DMS79 treated with DMSO at 0.1 percent for 48 hours (cell line): ENCODE measurements around the gene KLHL22.

ENCODE experiments used
- DNase-seq: peaks from one replicate; lab custom pipeline; 2025; lab: John Stamatoyannopoulos, UW

The KLHL22 gene

DNA sequence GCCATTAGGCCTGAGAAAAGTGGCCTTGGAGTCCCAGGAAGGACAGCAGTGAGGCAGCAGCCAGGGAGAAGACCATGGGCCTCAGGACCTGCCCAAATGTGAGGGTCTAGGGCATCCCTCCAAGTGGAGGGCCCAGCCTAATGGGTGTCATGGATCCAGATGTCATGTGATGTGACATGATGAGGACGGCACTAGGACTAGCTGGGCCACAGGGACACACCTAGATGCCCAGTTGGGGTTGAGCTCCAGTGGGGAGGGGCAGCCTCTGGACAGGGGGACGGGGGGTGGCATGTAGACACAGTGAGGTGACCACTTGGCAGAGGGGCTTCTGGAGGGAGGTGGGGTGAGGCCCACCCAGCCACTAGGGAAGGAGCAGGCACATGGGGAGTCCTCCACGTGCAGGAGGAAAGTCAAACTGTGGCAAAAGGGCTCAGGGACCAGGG, 63.3 kb downstream of the KLHL22 start:
- no peak for DNase-seq

DNA sequence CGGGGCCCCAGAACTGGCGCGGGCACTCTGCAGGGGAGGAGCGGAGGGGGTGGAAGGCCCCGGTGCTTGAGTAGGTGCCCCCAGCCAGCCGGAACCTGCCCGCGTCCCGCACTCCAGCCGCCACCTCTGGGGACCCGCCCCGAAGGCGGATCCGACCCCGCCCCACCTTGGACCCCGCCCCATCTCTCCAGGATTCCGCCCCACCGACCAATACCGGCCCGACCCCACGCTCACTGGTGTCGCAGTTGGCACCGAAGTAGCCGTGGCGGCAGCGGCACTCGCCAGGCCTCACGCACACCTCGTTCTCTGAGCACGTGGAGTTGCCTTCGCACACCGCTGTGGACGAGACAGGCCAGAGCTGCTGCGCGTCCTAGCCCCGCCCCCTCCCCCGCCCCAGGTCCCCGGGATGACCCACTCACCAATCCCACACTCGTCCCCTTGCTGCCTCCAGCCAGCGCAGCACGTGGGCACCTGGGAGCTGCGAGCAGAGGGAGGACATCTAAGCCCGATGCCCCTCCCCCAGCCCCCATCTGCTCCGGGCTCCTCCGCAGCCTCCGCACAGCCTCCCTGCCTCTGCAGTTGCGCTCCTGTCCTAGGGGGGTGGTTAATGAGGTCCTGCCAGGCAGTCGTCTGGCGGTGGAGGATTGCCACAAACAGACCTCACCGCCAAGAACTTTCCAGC, 63.9 kb downstream of the KLHL22 start:
- no peak for DNase-seq

DNA sequence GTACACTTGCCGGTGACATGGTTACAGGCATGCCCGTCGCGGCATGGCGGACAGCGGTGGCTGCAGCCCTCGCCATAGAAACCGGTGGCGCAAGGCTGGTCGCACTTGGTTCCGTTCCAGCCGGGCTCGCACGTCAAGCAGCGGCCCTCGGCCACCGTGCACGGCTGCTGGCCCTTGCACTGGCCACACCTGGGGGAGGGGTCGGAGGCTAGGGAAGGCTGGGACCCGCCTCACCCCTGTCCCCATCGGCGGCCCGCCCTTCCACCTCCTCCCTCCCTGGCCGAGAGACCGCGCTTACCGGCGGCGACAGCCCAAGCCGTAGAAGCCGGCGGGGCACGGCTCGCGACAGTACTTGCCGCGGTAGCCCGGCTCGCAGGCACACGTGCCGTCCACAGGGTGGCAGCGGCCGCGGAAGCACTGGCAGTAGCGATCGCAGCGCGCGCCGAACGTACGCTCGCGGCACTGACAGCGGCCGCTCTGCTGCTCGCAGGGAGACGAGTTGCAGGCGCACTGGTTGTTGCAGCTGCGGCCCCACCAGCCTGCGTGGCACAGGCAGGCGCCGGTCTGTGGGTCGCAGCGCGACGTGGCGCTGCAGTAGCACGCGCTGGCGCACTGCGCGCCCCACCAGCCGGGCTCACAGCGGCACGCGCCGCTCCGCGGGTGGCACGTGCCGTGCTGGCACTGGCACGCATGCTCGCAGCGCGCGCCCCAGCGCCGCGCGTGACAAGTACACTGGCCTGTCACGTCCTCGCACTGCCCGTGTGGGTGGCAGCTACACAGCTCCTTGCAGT, 64.7 kb downstream of the KLHL22 start:
- peak; percentile 3 for DNase-seq

DNA sequence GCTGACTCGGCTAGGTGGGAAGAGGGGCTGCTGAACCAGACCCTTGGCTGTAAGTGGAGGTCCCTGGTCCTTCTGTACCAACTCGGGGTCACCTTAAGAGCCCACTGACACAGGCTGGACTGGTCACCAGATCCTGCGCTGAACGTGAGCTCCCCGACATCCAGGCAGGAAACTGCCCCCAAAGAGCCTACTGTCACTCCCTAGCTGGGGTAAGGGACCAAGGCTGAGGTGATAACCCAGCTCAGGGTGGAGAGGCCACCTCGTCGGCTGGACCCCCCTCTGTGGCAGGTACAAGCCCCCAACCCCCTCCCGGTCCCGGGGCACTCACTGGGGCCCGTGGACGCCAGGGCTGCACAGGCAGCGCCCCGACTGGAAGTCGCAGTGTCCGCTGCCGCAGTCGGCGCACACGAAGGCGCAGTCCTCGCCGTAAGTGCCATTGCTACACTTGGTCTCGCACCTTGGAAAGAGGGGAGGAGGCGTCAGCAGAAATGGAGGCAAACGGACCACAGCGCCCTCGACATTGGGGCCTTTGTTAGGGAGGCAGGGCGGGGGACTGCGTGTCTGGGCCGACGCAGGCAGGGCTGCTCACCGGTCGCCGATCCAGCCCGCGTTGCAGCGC, 65.4 kb downstream of the KLHL22 start:
- no peak for DNase-seq

DNA sequence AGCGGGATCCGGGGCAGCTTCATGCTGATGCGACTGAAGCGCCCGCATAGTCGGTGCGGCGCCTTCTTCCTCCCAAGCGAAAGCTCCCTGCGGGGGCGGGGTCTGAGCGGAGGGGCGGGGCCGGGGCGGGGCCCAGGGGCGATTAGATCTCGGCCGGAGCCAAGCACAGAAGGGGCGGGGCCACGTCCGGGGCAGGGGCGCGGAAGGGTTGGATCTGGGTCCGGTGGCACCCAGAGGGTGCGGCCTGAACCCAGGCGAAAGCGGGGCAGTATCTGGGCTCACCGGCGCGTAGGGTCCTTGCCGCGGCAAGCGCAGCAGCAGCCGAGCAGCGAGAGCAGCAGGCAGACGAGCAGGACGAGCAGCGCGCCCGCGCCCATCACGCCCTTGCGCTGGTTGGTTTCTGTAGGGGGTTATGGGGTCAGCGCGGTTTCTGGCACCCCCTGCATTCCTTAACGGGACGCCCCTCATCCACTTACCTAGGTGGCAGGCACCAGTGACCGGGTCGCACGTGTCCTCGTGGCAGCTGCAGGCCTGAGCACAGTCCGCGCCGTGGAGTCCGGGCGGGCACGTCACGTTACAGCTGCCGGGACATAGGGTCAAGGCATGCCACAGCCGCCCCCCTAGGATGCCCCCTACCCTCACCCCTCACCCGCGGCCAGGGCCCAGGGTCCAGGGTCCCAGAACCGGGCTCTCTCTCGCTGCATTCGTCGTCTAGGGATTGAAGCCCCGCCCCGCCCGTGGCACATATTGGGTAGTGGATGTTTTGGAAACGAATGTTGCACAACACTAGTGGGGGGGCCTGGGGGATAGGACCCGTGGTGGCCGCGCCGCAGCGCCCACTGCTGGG, 66.1 kb downstream of the KLHL22 start:
- DNase-seq: no peak

DNA sequence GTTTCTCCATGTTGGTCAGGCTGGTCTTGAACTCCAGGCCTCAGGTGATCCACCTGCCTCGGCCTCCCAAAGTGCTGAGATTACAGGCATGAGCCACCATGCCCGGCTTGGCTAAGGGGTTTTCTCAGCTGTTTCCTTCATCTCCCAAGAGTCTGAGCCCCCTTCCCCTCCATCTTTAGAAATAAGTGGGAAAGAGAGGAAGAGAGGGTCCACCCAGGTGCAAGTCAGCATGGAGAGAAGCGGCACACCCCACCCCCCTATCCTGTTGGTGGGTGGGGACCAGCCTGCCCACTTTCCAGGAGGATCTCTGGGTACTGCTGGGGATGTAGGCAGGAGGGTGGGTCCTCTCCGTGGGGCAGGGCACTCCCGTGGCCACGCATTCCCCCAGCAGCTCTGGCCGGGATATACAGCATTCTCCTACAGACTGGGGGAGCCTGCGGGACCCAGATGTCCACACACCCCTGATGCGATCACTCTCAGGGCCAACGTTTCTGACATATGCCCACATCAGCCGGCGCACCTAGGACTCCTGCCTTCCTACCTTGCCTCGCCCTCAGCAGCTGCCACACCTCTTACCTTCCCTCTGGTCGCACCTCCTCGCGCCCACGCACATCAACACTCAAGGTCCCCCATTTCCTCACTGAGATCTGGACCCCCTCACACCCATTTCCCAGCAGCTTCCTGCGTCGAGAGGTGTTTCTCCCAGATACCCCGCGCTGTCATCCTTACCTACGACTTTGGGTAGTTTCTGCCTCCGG, 66.9 kb downstream of the KLHL22 start:
- no peak for DNase-seq

DNA sequence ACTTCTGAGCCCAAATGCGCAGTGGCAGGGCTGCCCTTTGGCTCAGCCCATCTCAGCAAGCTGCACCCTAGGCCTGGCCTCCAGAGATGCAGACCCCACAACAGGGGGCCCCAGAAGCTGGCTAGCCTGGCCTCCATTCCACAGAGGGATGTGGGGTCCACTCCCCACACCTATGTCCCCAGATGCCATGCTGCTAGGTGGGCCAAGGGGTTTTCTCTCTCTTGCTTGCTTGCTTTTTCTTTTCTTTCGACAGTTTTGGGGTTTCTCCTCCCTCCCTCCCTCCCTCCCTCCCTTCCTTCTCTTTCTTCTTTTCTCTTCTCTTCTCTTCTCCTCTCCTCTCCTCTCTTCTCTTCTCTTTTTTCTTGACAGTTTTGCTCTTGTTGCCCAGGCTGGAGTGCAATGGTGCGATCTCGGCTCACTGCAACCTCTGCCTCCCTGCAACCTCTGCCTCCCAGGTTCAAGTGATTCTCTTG, 67.6 kb downstream of the KLHL22 start:
- no peak for DNase-seq

DNA sequence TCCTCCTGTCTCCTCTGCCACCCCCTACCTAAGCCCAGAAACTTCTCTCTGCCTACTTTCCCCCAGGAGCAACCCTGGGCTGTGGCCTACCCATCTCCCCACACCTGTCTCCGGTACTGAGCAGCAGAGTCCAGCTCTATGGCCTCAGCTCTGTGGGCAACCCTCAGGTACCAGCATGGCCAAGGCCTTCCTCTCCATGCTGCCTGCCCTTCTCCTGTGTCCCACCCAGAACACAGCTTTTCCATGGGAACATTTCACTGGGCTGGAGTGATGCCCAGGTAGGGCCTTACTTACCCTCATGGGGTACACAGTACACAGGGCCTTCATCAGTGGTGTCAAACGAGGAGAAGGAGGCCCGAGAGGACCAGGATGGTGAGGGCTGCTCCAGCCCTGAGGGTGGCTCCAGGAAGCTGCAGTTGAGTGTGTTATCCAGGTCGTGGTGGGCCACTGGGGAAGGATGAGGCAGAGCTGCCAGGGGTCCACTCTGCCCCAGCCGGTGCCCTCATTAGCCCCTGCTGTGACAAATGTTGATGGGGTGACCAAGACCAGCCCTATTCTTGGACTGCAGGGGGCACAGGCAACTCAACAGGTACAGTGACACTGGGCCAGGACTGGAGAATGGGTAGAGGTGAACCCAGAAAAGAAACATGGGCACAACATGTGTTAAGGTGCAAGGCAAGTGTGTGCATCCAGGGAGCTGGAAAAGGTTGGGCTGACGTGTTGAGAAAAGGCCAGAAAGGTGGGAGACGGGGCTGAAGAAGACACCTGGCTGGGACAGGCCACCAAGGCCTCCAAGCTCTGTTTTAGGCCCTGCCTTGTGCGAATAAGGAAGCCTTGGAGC, 68.3 kb downstream of the KLHL22 start:
- no peak for DNase-seq

DNA sequence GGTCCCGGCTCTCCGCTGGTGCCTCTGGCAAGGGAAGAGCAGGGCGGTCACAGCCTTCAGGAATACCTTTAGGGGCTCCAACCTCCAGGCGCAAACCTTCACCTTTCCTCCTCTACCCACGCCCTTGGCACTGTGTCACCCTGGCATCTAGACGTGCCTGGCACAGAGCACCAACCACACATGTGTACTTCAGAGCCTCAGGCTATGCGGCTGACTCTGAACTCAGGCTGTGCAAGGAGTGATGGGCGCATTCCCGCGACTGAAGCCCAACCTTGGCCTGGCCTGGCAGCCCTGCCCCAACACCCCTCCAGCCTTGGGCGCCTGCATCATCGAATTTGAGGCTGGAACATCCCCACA, 69.4 kb downstream of the KLHL22 start:
- no peak for DNase-seq

DNA sequence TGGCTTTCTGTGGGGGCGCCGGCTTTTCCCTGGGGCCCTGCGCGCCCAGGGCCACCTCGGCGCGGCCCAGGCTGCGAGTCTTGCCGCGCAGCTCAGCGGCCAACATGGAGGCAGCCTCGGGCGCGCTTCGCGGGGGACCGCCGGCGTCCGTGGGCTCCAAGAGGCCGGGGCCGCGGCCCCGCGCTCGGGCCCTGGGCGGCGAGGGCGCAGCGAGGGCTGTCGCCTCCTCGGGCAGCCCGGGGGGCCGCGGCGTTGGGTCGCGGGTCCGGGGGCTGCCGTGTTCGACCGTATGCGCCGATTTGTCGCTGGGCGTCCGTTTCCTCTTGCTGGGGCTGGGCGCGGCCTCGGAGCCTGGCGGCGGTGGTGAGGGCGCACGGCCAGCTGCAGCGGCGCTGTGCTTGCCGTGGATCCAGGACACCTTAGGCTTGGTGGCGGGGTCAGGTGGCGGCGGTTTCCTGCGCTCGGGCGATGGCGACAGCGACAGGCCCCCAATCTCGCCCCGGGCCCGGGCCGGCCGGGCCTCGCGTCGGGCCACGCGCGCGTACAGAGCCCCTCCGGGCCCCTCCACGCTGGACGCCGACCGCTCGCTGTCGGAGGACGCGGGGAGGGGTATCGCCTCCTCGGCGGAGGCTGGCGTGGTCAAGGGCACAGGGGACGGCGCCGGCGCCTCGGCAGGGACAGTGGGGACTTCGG, 69.9 kb downstream of the KLHL22 start:
- no peak for DNase-seq

DNA sequence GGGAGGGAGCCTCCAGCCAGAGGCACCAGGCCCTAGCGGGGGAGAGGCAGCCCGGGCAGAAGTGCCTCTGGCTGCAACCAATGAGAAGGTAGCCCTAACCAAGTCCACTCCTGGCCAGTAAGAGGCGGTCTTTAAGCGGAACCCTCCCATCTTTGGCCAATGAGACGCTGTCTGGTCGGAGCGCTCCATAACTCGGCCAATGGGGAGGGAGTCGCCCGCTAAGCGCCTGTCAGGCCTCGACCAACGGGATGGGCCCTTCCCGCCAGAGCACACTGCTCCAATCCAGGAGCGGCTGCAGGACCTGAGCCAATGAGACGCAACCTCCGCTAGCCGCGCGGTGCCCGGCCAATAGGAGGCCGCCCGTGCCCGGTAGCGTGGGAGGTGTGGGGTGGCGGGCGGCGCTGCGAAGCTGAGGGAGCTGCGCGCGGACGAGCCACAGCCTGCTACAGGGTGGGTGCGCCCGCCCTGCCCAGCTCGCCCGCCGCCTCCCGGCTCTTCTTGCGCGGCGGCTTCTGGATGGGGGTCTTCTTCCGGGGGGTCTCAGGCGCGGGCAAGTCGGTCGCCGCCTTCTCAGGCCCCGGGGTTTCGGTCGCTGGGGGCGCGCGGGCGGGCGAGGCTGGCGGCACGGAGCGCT, 70.5 kb downstream of the KLHL22 start:
- no peak for DNase-seq

DNA sequence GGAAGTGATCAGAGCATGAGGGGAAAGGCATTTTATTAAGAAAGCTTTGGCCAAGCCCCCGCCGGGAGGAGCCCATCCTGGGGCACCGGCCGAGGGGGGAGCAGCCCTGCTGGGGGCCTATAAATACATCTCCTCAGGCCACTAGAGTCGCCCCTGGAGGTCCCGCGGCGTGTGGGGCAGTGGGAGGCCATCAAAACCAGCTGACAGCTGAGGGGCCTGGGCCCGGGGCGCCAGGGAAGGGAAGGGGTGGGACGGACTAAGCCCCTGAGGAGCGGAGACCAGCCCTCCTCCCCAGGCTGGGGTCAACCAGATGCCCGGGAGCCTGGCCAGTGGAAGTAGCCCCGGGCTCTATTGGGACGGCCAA, 71.0 kb downstream of the KLHL22 start:
- DNase-seq: no peak

DNA sequence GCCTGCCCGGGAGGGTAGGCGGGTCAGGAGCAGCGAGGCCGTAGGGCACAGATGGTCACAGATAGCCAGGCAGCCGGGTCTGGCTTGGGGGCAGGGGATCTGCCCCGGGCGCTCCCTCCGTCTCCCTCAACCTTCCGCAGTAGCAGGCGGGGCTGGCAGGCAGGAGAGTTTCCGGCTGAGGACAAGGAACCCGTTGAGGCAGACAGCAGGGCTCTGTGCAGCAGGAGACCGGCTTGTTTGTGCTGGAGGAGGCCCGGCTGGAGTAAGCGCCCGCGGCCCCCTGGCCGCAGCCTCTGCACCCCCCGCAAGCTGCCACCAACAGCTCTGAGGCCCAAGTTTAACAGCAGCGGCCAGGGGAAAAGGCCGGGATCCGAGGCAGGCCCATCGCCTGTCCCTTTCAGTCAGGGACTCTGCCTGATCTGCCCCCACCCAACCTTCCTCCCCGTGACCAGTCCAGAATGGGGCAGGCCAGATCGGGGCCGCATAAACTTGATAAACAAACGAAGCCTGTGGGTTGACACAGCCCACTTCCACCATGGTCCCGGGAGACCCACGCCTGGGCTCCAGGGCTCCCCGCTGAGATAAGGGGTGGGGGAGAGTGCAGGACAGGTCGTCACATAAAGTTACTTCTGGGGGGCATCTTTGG, 71.6 kb downstream of the KLHL22 start:
- DNase-seq: no peak

DNA sequence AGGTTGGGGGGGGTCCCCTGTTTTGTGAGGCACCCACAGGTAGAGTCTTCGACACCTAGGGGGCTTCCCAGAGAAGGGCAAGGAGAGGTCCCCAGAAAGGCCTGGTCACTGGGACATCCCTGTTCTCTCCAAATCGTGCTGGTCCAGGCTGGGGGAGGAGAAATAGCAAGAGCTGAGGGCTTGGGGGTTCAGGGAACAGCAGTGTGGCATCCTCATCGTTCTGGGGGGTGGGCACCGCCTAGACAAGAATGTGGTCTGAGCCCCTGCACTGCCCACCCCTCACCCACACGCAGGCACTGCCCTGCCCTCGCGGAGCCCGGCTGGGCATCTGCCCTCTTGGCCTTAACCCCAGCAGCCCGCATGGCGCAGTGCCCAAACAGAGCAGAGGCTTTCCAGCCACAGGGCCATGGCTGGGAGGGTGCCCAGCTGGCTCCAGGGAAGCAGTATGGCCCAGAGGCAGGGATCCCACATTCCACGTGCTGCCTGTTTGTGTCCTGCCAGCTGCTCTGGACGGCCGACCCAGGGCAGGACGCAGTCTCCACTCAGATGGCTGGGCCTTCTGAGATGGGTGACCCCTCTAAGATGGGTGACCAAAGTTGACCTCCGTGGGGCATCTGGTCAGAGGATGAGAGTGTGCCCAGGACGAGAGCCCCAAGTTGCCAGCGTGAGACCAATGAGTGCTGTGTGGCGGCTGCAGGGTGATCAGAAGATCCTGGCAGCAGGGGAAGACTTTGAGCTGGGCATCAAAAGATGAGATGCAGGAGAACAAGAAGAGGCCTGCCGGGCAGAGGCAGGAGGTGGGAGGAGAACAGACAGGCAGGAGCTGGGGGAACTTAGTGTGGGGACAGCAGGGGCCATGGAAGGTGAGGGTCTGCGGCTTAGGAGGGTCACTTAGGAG, 72.3 kb downstream of the KLHL22 start:
- no peak for DNase-seq

DNA sequence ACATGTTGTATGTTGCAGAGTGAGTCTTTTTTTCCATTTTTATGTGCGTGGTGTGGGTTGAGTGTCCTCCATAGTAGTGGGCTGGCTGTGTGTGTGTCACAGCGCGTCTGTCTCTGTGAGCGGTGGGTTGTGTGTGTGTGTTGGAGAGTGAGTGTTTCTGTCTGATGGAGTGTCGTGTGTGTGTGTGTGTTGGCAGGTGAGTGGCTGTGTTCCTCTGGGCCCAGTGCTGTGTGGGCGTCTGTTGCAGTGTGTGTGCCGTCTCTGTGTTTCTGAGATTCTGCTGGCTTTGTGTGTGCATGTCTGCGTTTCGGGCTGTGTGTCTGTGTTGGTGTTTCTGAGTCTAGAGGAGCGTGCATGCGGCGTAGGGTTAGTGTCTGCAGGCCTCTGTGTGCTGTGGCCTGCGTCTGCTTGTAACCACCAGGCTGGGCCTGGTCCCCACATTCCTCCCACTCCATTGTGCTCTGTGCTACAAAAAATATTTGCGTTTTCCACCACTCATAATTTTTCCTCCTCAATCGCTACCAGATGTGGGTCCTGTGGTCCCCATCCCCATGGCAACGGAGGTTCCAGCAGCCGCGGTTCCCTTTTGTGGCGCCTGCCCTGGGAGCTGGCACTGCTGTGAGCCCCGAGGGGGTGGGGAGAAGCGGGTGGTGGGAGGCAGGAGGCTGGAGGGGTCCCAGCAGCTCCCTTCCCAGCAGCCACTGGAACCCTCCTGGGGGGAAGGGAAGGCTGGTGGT, 73.2 kb downstream of the KLHL22 start:
- DNase-seq: no peak

DNA sequence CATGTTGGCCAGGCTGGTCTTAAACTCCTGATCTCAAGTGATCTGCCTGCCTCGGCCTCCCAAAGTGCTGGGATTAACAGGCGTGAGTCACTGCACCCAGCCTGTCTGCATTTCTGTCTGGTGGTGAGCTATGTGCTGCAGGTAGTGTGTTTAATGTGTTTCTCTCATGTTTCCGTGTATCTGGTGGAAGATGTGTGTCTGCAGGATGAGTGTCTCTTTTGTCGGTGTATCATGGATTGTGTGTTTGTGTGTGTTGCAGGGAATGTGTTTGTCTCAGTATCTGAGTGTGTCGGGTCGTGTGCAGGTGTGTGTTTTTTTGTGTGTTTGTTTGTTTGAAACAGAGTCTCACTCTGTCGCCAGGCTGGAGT, 74.1 kb downstream of the KLHL22 start:
- no peak for DNase-seq

DNA sequence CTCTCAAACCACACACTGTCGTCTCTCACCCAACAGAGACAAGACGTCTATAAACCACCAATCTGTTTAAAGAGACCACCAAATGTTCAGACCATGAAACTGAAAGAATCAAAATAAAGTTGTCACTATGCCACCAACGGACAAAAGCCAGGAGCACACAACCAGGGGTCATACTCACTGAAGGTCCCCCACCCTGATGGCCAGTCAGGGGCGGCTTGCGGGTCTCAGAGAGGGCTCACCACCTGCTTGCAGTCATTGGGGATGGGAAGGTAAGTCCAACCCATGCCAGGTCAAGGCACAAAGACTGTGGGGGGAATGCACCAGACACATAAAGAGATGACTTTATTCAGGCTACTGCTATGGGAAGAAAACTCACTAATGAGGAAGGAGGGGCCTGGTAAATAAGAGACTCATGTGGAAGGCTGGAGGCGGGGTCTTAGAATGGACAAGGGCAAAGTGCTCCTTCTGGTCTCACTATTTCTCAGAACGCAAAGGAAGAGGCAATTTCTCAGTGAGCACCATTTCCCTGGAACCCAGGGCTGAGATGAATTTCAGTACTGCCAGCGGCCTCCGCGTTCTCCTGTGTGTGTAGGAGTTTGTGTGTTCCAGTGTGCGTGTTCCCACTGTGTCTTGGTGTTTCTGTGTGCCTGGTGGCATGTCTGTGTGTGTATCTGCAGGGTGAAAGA, 75.3 kb downstream of the KLHL22 start:
- DNase-seq: no peak
